ENCODE data around the gene TTC21A.

Gene TTC21A

GRCh38 chr3:39114456-39114855, 7.0 kb downstream of the TTC21A start:
- no peak for DNase-seq (ENCODE audit: low read depth)

- no peak for DNase-seq (ENCODE audit: low read depth)
These were observed 8.4 kb downstream of the TTC21A start for GRCh38 chr3:39115870-39116269.

- DNase-seq (ENCODE audit: low read depth), result no peak
These were observed 10.6 kb downstream of the TTC21A start for GRCh38 chr3:39118079-39118478.

- DNase-seq (ENCODE audit: low read depth), result no peak
These were observed 11.6 kb downstream of the TTC21A start for GRCh38 chr3:39118931-39119660.

- DNase-seq (ENCODE audit: low read depth), result no peak
These were observed 14.1 kb downstream of the TTC21A start for GRCh38 chr3:39121621-39122020.

GRCh38 chr3:39122813-39123212, 15.3 kb downstream of the TTC21A start:
- no peak for DNase-seq (ENCODE audit: low read depth)

GRCh38 chr3:39124876-39125840, 17.7 kb downstream of the TTC21A start:
- DNase-seq (ENCODE audit: low read depth), result peak; percentile 20

GRCh38 chr3:39125841-39126500, 18.5 kb downstream of the TTC21A start:
- DNase-seq (ENCODE audit: low read depth), result no peak

- DNase-seq (ENCODE audit: low read depth), result peak; percentile 45
These were observed 19.1 kb downstream of the TTC21A start for GRCh38 chr3:39126532-39127071.

- no peak for DNase-seq (ENCODE audit: low read depth)
These were observed 19.9 kb downstream of the TTC21A start for GRCh38 chr3:39127269-39127907.

GRCh38 chr3:39127908-39128304, 20.4 kb downstream of the TTC21A start:
- DNase-seq (ENCODE audit: low read depth), result no peak

- no peak for DNase-seq (ENCODE audit: low read depth)
These were observed 21.5 kb downstream of the TTC21A start for GRCh38 chr3:39128951-39129350.

- DNase-seq (ENCODE audit: low read depth), result no peak
These were observed 22.5 kb downstream of the TTC21A start for GRCh38 chr3:39130026-39130425.

- DNase-seq (ENCODE audit: low read depth), result no peak
These were observed 23.3 kb downstream of the TTC21A start for GRCh38 chr3:39130693-39131265.

GRCh38 chr3:39132096-39133092, 24.9 kb downstream of the TTC21A start:
- DNase-seq (ENCODE audit: low read depth), result no peak

- DNase-seq (ENCODE audit: low read depth), result no peak
These were observed 25.6 kb downstream of the TTC21A start for GRCh38 chr3:39133093-39133490.

GRCh38 chr3:39133822-39134221, 26.3 kb downstream of the TTC21A start:
- DNase-seq (ENCODE audit: low read depth), result no peak

- no peak for DNase-seq (ENCODE audit: low read depth)
These were observed 26.8 kb downstream of the TTC21A start for GRCh38 chr3:39134305-39134704.

GRCh38 chr3:39135170-39135805, 27.8 kb downstream of the TTC21A start:
- no peak for DNase-seq (ENCODE audit: low read depth)

Measured in fibroblast of gingiva (primary cell).